HCT116 (cell line): ENCODE measurements around the gene NDUFS6. TPM values are rescaled to one million over a fixed set of nuclear protein-coding genes. Genes with fewer than 3 reads are reported as not detected.

ENCODE experiments used
- ATAC-seq: fragments of 200-7000 bp; cut with Tn5 transposase; 2 replicates; pipeline ENCODE4 v1.9.1; 2020; ENCODE audit warnings: mild to moderate bottlenecking, moderate library complexity
- BruUV-seq: library from RNA; stranded (reverse); fragments of 400-500 nt; replicated peaks from 2 replicates; lab custom pipeline; 2021; lab: Mats Ljungman, UMichigan
- CTCF ChIA-PET: fragments of 300-600 bp; sonication (Branson Sonifier 250); formaldehyde crosslinking; loops from one replicate; lab custom pipeline; 2021; ENCODE audit warnings: antibody characterized with exemption; lab: Charles Lee
- POLR2A ChIA-PET: fragments of 300-600, 350-600 bp; sonication (Branson Sonifier 250); formaldehyde crosslinking; loops from one replicate; lab custom pipeline; 2021; ENCODE audit warnings: antibody characterized with exemption; lab: Charles Lee
- RAD21 ChIA-PET, 2 experiments: fragments of 300-600 bp; sonication (Branson Sonifier 250); formaldehyde crosslinking; loops; one replicate each; lab custom pipeline; 2023; ENCODE audit warnings: low total read pairs in 2 of 2; ENCODE audit not compliant: uncharacterized antibody in 2 of 2, unreplicated experiment in 2 of 2, low non-redundant PET in 1 of 2; lab: Charles Lee
- DNase-seq: peaks from one replicate; pipeline ENCODE4 v3.0.0-alpha.2; 2010; ENCODE audit warnings: low read depth, low spot score
- H2AFZ ChIP-seq: fragments of 200-600 bp; shearing (Covaris generic), sonication (generic); 2 replicates; pipeline ENCODE4 v1.6.1; 2017; ENCODE audit warnings: low read depth, mixed run types, mixed read lengths, antibody characterized with exemption, low read length; ENCODE audit not compliant: poor library complexity, severe bottlenecking
- H3K27ac ChIP-seq: 2 replicates; pipeline ENCODE4 v1.5.1; 2012; ENCODE audit warnings: low read depth, low read length
- H3K27me3 ChIP-seq: fragments of 200-600 bp; sonication (generic); 2 replicates; pipeline ENCODE4 v1.6.1; 2016; ENCODE audit warnings: mixed run types, low read length, mixed read lengths; ENCODE audit not compliant: insufficient read depth
- H3K36me3 ChIP-seq, 2 experiments: fragments of 200-500 bp in 1 of 2; fragments of 200-600 bp in 1 of 2; sonication (Bioruptor generic) in 1 of 2; sonication (generic) in 1 of 2; 2 replicates each; pipeline versions ENCODE4 v1.5.1 to v1.6.1; 2014 to 2016; ENCODE audit warnings: low read length in 2 of 2, inconsistent platforms in 1 of 2, mixed read lengths in 1 of 2, mixed run types in 1 of 2; ENCODE audit not compliant: insufficient read depth in 2 of 2, control insufficient read depth in 1 of 2
- H3K4me1 ChIP-seq, 2 experiments: fragments of 200-600 bp in 1 of 2; sonication (generic) in 1 of 2; 2 replicates each; pipeline versions ENCODE4 v1.5.1 to v1.6.1; 2012 to 2017; ENCODE audit warnings: low read length in 2 of 2, inconsistent platforms in 1 of 2, mild to moderate bottlenecking in 1 of 2, mixed read lengths in 1 of 2, mixed run types in 1 of 2, moderate library complexity in 1 of 2; ENCODE audit not compliant: insufficient read depth in 2 of 2, control insufficient read depth in 1 of 2
- H3K4me2 ChIP-seq: fragments of 200-600 bp; sonication (generic); 2 replicates; pipeline ENCODE4 v1.6.1; 2017; ENCODE audit warnings: mixed run types, low read length, mixed read lengths
- H3K4me3 ChIP-seq, 2 experiments: fragments of 200-600 bp in 1 of 2; sonication (generic) in 1 of 2; replicated peaks in 1 of 2; 2 replicates each; pipeline ENCODE4 v1.5.1; 2011 to 2016; ENCODE audit warnings: low read length in 2 of 2, control low read depth in 1 of 2, low read depth in 1 of 2, mild to moderate bottlenecking in 1 of 2, mixed read lengths in 1 of 2, mixed run types in 1 of 2
- H3K79me2 ChIP-seq: fragments of 200-600 bp; sonication (generic); 2 replicates; pipeline ENCODE4 v1.6.1; 2017; ENCODE audit warnings: mild to moderate bottlenecking, mixed run types, low read length, moderate library complexity, mixed read lengths; ENCODE audit not compliant: insufficient read depth
- H3K9ac ChIP-seq: fragments of 200-600 bp; sonication (generic); 2 replicates; pipeline ENCODE4 v1.6.1; 2016; ENCODE audit warnings: low read length, mixed read lengths
- H3K9me2 ChIP-seq: fragments of 200-600 bp; sonication (generic), shearing (Covaris generic); 2 replicates; pipeline ENCODE4 v1.6.1; 2017; ENCODE audit warnings: mixed run types, mild to moderate bottlenecking, moderate library complexity; ENCODE audit not compliant: insufficient read depth
- H3K9me3 ChIP-seq, 2 experiments: fragments of 200-500 bp in 1 of 2; fragments of 200-600 bp in 1 of 2; sonication (Bioruptor generic) in 1 of 2; sonication (generic) in 1 of 2; 2 replicates each; pipeline ENCODE4 v1.6.1; 2014 to 2017; ENCODE audit warnings: low read length in 2 of 2, mixed read lengths in 2 of 2, inconsistent platforms in 1 of 2, low read depth in 1 of 2, mild to moderate bottlenecking in 1 of 2, mixed run types in 1 of 2, moderate library complexity in 1 of 2; ENCODE audit not compliant: control insufficient read depth in 1 of 2, insufficient read depth in 1 of 2
- H4K20me1 ChIP-seq: fragments of 200-600 bp; sonication (generic), shearing (Covaris generic); 2 replicates; pipeline ENCODE4 v1.6.1; 2017; ENCODE audit warnings: mixed run types, mild to moderate bottlenecking, moderate library complexity; ENCODE audit not compliant: insufficient read depth
- CEBPB ChIP-seq: IDR thresholded peaks from 2 replicates; pipeline ENCODE4 v1.6.1; 2012; ENCODE audit warnings: low read depth
- ELF1 ChIP-seq: IDR thresholded peaks from 2 replicates; pipeline ENCODE4 v1.6.1; 2012; ENCODE audit warnings: low read depth, borderline replicate concordance
- EZH2phosphoT487 ChIP-seq: fragments of 200-600 bp; IDR thresholded peaks from 2 replicates; pipeline ENCODE4 v1.6.1; 2018; ENCODE audit warnings: antibody characterized with exemption, borderline replicate concordance
- FOSL1 ChIP-seq: IDR thresholded peaks from 2 replicates; pipeline ENCODE4 v1.6.1; 2012; ENCODE audit warnings: low read depth
- JUND ChIP-seq: IDR thresholded peaks from 2 replicates; pipeline ENCODE4 v1.6.1; 2012
- MAX ChIP-seq: IDR thresholded peaks from 2 replicates; pipeline ENCODE4 v1.6.1; 2012
- POLR2AphosphoS5 ChIP-seq: IDR thresholded peaks from 2 replicates; pipeline ENCODE4 v1.6.1; 2011; ENCODE audit warnings: mild to moderate bottlenecking, low read depth, low read length, moderate library complexity
- RAD21 ChIP-seq: IDR thresholded peaks from 2 replicates; pipeline ENCODE4 v1.6.1; 2012; ENCODE audit warnings: low read depth, mild to moderate bottlenecking
- SIN3A ChIP-seq: IDR thresholded peaks from 2 replicates; pipeline ENCODE4 v1.6.1; 2012; ENCODE audit warnings: low read depth
- SP1 ChIP-seq: IDR thresholded peaks from 2 replicates; pipeline ENCODE4 v1.6.1; 2012; ENCODE audit warnings: low read depth
- SRF ChIP-seq: IDR thresholded peaks from 2 replicates; pipeline ENCODE4 v1.6.1; 2012; ENCODE audit warnings: low read depth
- TCF7L2 ChIP-seq: IDR thresholded peaks from 2 replicates; pipeline ENCODE4 v1.7.0; 2011; ENCODE audit warnings: borderline replicate concordance, inconsistent platforms; ENCODE audit not compliant: insufficient read depth, insufficient read length; ENCODE audit errors: extremely low read depth
- YY1 ChIP-seq: IDR thresholded peaks from 2 replicates; pipeline ENCODE4 v1.6.1; 2011; ENCODE audit warnings: low read length, low read depth, moderate library complexity, mild to moderate bottlenecking; ENCODE audit not compliant: insufficient replicate concordance; ENCODE audit errors: extremely low read depth
- ZFX ChIP-seq: fragments of 450-650 bp; IDR thresholded peaks from 2 replicates; pipeline ENCODE4 v1.6.1; 2017
- intact Hi-C: fragments of 100-400 bp; cut with micrococcal nuclease; formaldehyde crosslinking; loops from 2 replicates; pipeline ENCODE4 v1.10.0; 2022
- total RNA-seq: library from RNA; stranded (reverse); gene quantifications from one replicate; pipeline ENCODE4 v1.2.1, GENCODE V29; 2021; ENCODE audit not compliant: unreplicated experiment
- TF ChIP-seq, protein P1 (sequence below): IDR thresholded peaks from 2 replicates; pipeline ENCODE4 v1.6.1; 2012

The NDUFS6 gene
- total RNA-seq, 1 experiment from 2014 or later = 43.8 TPM

DNA sequence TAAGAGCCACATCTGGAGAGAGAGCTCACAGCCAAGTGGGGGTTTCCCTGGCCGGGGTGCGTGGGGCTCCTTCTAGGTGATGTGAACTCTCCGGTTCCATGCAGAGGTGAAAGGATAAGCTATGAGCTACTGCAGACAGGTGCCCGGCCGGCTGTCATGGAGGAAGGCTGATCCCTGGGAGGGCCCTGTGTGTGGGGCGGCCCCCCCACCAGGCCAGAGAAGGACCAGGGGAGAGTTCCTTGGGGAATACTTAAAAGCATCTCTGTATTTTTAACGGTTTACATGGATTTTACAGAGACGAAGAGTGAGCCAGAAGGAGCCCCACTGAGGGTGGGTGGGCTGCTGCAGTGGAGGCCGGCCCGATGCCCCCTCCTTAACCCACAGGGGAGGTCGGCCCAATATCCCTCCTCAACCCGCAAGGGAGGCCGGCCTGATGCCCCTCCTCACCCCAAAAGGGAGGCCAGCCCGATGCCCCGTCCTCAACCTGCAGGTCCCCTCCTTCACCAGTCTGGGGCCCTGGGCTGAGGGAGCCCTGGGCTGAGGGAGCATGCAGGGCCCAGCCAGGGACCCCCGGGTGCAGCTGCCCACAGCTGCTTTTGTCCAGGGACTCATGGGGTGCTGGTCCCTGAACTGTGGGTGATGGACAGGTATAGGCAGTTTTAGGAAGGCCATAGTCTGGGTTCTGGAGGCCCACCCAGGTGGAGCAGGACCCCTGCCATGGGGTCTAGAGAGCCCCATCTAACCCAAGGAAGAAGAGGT is 33.5 kb upstream of the NDUFS6 start (continued):
- TF ChIP-seq MAX (no peak), RAD21 (no peak), EZH2phosphoT487 (no peak), POLR2AphosphoS5 (no peak), ELF1 (no peak), TCF7L2 (no peak), SP1 (no peak), YY1 (no peak), JUND (no peak), ZFX (no peak), SIN3A (no peak)
- TF ChIP-seq, all 23 proteins: peak for 0

GRCh38 chr5:1768283-1769000 is 32.8 kb upstream of the NDUFS6 start:
- TF ChIP-seq FOSL1 (no peak), SRF (no peak), POLR2AphosphoS5 (no peak), CEBPB (no peak)
- TF ChIP-seq, protein P1, sequence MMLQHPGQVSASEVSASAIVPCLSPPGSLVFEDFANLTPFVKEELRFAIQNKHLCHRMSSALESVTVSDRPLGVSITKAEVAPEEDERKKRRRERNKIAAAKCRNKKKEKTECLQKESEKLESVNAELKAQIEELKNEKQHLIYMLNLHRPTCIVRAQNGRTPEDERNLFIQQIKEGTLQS = no peak
- Histone ChIP-seq H3K9me2 (no peaks in the 10 kb centered on the region), H3K9me3 (no peaks in the 10 kb centered on the region), H3K4me1 (no peaks in the 10 kb centered on the region), H3K27me3 (peaks cover 7% of the 10 kb centered on the region; the same call in 1 of the 2 replicates), H4K20me1 (no peaks in the 10 kb centered on the region), H3K27ac (no peak overlapping the region), H3K79me2 (no peaks in the 10 kb centered on the region), H3K4me2 (no peak overlapping the region), H3K4me3 (no peak overlapping the region), H3K9ac (no peak overlapping the region), H3K36me3 (no peaks in the 10 kb centered on the region), H2AFZ (no peak overlapping the region)
- no TSS peak for BruUV-seq
- intact Hi-C loops = no loop called here
- ATAC-seq (no peak), DNase-seq (no peak)
- POLR2A ChIA-PET = no interaction called here
- CTCF ChIA-PET = no interaction called here
- RAD21 ChIA-PET = no interaction called here
